Myocyte (in vitro differentiated cells): ENCODE data around the gene PHKB. TPM values are rescaled to one million over a fixed set of nuclear protein-coding genes. Genes with fewer than 3 reads are reported as not detected.

Experiments used
- DNase-seq: peaks from one replicate; pipeline ENCODE4 v3.0.0-alpha.2; 2012; ENCODE audit warnings: low read depth
- total RNA-seq: library from RNA; depleted of rRNA; stranded (reverse); fragments of >200 nt; gene quantifications from 2 replicates; pipeline ENCODE4 v1.2.3, GENCODE V29; 2014

Gene PHKB
- total RNA-seq, 1 donor from 2014 or later, result 34.8 TPM

DNA sequence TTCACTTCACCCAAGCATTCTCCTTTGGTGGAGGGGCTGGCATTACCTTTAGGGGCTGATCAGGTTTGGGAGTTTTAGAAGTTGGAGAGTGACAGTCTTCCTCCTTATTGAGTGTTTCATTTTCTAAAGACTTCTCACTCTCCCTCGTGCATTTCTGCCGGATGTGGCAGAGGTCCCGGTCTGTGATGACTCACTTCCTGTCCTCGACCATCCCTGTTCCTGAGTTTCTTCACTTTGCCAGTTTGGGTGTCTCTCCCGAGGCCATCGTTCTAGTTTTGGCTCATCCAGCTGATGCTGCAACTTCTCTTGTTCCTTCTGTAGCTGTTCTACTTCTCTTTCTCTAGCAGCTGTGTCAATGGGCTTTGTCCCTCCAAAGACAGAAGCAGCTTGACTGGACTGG is 104.3 kb downstream of the PHKB start:
- peak; percentile 33 for DNase-seq

DNA sequence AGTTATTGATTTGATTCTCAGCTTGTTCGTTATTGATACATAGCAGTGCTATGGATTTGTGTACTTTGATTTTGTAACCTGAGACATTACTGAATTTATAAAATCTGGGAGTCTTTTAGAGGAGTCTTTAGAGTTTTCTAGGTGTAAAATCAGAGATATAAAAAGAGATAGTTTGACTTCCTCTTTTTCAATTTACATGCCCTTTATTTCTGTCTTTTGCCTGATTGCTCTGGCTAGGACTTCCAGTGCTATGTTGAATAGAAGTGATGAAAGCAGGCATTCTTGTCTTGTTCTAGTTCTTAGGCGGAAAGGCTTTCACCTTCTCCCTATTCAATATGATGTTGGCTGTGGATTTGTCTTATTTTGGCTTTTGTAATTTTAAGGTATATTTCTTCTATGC is 106.2 kb downstream of the PHKB start:
- no peak for DNase-seq

GRCh38 chr16:47568351-47568750 is 107.2 kb downstream of the PHKB start:
- no peak for DNase-seq

DNA sequence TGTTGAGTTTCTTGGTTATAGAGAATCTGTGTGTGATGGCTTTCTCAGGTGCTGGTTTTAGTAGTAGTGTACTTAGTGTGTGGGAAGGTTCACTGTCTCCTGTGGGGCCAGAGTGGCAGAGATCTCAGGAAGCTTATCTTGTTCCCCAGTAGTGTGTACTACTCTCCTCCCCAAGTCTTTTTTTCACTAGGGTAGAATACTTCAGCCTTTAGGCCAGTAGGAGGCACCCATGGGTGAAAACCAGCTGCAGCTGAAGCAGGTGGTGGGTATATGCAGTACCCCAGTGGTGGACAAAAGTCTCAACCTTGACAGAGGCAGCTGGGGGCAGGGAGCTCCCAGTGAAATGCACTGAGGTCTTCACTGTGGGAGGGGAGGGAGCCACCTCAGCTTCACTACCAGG is 109.9 kb downstream of the PHKB start:
- no peak for DNase-seq

DNA sequence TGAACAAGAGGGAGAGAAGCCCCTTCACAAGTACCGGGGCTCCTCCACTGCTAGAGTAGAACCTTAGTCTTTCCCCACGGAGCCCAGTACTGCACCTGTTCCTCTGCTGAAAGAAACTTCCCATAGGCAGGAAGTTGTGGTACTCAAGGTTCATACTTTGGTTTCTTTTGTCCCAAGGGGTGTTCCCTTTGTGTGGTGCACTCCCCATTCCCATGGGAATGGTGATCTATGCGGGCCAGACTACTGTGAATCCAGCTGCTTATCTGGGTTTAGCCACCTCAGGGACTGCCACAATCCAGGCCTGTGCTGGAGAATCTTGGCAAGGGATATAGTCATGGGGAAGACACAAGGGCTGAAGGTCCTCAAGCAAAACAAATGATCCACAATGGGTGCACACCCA is 110.6 kb downstream of the PHKB start:
- peak; percentile 86 for DNase-seq

GRCh38 chr16:47574091-47575054 is 113.2 kb downstream of the PHKB start:
- DNase-seq, result peak; percentile 66

DNA sequence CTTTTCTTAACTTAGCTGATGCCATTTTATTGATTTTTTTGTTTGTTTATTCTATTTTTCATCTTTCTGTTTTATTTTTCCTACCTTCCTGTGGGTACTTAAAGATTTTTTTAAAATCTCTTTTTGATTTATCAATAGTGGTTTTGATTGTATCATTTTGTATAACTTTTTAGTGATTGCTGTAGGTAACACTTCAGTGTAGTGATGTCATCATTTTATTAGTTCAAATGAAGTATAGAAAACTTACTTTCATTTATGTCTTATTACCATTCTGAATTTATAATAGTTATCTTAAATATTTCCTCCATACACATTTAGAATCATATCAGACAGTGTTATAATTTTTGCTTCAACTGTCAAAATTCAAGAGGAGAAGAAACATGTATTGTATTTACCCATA is 115.9 kb downstream of the PHKB start:
- DNase-seq, result no peak

DNA sequence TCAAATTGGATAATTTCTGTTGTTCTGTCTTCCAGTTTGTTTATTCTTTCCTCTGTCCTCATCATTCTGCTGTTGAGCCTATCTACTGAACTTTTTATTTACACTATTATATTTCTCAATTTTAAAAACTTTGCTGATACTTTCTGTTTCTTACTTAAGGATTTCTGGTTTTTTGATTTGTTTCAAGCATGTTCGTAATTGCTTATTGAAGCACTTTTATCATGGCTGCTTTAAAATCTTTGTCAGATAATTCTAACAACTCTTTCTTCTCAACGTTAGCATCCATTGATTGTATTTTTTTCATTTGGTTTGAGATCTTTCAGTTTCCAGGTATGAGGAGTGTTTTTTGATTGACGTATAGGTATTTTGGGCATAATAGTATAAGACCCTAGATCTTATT is 116.9 kb downstream of the PHKB start:
- no peak for DNase-seq

DNA sequence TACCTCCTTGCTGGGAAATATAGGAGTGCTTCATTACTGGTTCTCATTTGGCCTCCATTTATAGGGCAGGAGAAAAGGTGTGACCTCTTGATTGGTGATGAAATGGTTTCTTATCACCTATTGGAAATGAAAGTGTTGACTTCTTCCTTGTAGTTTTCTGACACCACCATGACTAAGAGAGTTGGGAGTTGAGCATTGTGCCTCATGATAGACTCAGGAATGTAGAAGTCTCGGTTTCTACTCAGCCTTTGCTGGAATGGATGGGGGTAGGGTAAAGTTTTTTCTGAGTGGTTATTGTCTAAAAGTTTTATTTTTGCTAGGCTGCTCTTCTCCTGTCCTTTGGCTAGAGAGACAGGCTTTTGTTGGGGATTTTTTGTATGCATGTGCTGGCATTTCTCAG is 117.4 kb downstream of the PHKB start:
- no peak for DNase-seq

DNA sequence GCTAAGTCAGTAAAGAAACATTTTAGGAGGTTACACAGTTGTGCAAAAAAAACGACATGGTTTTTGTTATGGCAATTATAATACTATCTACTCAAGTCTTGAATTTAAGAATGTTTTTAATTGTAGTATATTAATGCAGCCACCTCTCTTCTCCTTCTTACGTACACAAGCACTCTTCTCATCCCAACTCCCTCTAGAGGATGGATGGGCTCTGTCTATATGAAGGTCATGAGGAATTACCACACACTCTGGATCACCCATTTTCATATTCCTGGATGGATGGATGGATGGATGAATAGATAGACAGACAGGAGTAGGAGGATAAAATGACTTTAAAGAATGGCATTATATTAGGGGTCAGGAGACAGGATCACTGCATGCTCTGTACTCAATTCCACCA is 120.0 kb downstream of the PHKB start:
- DNase-seq, result no peak

- DNase-seq, result peak; percentile 54
Measured at GRCh38 chr16:47584464-47585225, 123.5 kb downstream of the PHKB start.

DNA sequence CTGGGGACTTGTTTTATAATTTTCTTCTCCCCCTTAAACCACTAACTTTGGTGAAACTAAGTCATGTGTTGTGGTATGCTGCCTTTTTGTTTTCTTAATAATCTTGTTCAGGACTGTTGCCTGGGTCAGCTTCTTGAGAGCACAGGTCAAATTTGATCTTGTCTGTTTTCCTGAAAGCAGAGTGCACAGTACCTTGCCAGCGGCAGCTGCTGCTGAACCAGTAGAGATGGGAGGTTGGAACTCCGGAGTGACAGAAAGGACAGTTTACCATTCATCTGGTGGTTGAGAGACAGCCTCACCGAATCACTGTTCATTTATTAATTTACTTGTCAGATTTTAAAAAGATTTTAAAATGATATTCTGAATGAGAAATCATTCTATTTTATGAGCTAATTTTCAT is 125.0 kb downstream of the PHKB start:
- DNase-seq, result no peak

GRCh38 chr16:47590472-47590871 is 129.3 kb downstream of the PHKB start:
- no peak for DNase-seq

DNA sequence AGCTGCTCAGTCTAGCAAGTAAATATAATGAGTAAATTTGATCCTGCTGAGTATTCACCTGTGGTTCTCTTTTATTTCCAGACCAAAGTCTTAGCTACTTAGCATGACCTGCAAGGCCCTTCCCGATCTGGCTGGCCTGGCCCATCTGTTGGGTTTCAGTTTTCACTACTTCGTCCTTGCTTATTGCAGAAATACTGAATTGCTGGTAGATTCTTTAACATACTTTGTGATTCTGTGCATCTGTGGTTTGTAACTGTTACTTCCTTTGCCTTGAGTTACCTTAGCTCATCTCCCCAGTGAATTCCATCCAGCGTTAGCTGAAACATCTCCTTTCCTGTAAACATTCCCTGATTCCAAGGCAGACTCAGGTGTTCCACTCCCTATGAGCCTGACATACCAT is 131.1 kb downstream of the PHKB start:
- no peak for DNase-seq

DNA sequence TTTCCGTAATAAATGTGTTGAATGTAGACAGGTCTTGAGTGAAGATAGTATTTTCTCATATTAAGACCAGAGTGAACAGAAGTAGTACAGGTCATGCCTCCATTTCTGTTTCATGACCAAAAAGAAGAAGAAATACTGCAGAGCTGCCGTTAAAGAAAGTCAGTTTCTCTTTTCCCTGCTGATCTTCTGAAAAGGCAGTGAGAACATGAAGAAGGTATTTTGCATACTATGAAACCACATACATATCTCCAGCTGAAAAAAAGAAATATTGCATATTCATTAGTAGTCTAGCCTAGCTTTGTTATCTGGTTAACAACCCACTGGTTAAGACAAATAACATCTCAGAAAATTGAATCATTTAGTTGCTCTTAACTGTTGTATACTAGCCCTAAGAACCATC is 138.4 kb downstream of the PHKB start:
- no peak for DNase-seq

- DNase-seq, result no peak
Measured at GRCh38 chr16:47600376-47600775, 139.2 kb downstream of the PHKB start.

DNA sequence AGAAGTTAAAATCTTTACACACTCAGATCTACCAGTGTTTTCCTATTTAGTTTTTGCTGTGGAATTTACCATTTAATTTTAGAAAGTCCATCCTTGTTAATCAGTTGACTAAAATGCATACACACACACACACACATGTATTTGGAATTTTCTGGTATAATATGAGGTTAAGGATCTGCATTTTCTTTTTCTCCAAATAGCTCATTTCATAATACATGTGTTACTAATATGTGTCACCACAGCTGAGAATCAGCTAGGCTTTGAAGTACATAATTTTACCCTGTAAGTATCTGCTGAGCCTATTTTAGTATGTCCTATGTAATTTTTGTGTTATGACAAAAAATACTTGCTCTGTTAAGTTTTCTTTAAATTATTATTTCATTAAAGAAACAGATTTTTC is 143.2 kb downstream of the PHKB start:
- DNase-seq, result no peak

DNA sequence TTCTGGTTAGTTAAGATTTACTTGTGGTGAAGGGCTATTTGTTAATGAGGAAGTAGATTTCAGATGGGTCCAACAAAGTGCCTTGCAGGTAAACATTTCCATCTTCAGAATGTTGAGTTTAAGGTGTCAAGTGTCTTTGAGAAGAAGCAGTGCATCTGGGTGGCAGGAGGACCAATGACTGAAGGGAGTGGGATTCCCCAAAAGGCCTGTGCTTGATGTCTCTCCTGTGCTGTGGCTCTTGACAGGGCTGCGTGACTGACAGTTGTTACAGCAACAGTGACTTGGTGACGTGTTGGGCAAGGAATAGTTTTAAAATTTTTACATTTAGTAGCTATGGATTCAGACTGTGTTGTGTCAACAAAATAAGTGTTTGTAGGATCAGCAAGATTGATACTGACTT is 149.9 kb downstream of the PHKB start:
- DNase-seq, result no peak

GRCh38 chr16:47611848-47612493 is 150.8 kb downstream of the PHKB start:
- DNase-seq, result no peak

GRCh38 chr16:47612711-47613110 is 151.6 kb downstream of the PHKB start:
- DNase-seq, result peak; percentile 10

GRCh38 chr16:47613251-47613650 is 152.1 kb downstream of the PHKB start:
- peak; percentile 20 for DNase-seq

- DNase-seq, result no peak
Measured at GRCh38 chr16:47617732-47618131, 156.6 kb downstream of the PHKB start.
